ENCODE results near the gene ZNF594.
"Not testable (repeated sequence)": the region's sequence is repeated elsewhere in the genome, so short reads cannot be mapped to it uniquely, and the experiment has no call there.

The ZNF594 gene

DNA sequence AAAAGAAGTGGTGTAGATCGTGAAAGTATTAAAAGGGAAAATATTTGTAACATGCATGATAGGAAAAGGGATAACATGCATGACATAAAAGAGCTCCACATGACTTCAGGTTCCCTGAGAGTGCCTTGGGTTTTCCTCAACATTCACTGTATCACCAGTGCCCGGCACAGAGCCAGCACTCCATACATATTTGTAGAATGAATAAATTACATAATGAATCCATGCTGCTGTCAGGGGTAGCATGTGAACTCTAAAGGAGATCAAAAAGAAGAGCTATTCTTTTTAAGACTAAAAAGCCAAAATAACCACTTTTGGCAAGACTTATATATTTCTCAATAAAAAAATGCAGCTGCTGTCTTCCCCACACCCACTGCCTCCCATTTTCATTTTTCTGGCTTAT is 2.7 kb upstream of the ZNF594 start:
- no peaks in the 10 kb centered on the region for H3K27me3 ChIP-seq (ENCODE audit: control insufficient read depth in 1 of 2, insufficient read depth in 2 of 2, low read length in 2 of 2)
- no peaks in the 10 kb centered on the region for H3K36me3 ChIP-seq (ENCODE audit: insufficient read depth, low read length)
- H3K27ac ChIP-seq (ENCODE audit: low read depth, low read length): no peak overlapping the region
- H3K9me3 ChIP-seq (ENCODE audit: low read length): no peaks in the 10 kb centered on the region
- H3K4me3 ChIP-seq (ENCODE audit: low read depth in 1 of 2, low read length in 2 of 2): no peak overlapping the region
- no peak overlapping the region for H3K9ac ChIP-seq (ENCODE audit: low read length)
- peaks cover 19% of the 10 kb centered on the region for H3K4me1 ChIP-seq (ENCODE audit: insufficient read depth, low read length)

DNA sequence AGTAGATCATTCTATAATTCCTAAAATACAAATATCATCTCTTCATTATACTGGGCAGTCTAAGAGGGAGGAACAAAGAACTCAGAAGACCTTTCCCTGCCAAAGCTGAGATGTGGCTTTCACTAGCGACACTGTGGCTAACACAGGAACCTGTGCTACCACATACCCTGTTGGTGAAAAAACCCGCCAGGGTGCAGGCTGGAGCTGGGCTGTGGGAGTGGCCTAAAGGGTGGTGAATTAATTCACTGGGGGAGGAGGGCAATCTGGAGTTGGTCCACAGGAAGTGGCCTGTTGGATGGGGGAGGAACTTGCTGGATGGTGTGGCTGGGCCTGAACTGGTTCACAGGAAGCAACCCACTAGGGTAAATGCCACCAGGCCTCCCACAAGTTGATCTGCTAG is 7.4 kb downstream of the ZNF594 start:
- Histone ChIP-seq H3K9ac (ENCODE audit: low read length) (no peak overlapping the region), H3K9me3 (ENCODE audit: low read length) (peaks cover 44% of the 10 kb centered on the region), H3K4me1 (ENCODE audit: insufficient read depth, low read length) (no peaks in the 10 kb centered on the region), H3K4me3 (ENCODE audit: low read depth in 1 of 2, low read length in 2 of 2) (no peak overlapping the region), H3K27ac (ENCODE audit: low read depth, low read length) (no peak overlapping the region), H3K27me3 (ENCODE audit: control insufficient read depth in 1 of 2, insufficient read depth in 2 of 2, low read length in 2 of 2) (no peaks in the 10 kb centered on the region), H3K36me3 (ENCODE audit: insufficient read depth, low read length) (no peaks in the 10 kb centered on the region)

DNA sequence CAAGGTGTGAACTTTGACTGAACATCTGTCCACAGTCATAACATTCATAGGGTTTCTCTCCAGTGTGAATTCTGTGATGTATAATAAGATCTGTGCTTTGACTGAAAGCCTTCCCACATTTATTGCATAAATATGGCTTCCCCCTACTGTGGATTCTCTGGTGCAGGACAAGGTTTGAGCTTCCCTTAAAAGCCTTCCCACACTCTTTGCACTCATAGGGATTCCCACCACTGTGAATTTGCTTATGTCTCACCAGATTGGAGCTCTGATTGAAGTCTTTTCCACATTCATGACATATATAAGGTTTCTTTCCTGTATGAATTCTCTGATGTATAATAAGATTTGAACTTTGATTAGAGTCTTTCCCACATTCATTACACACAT is 8.3 kb downstream of the ZNF594 start:
- Histone ChIP-seq H3K4me1 (ENCODE audit: insufficient read depth, low read length) (no peaks in the 10 kb centered on the region), H3K27ac (ENCODE audit: low read depth, low read length) (no peak overlapping the region), H3K27me3 (ENCODE audit: control insufficient read depth in 1 of 2, insufficient read depth in 2 of 2, low read length in 2 of 2) (no peaks in the 10 kb centered on the region), H3K36me3 (ENCODE audit: insufficient read depth, low read length) (no peaks in the 10 kb centered on the region), H3K9ac (ENCODE audit: low read length) (no peak overlapping the region), H3K4me3 (ENCODE audit: low read depth in 1 of 2, low read length in 2 of 2) (peak overlapping the region in 1 of 2 donors; percentile 28), H3K9me3 (ENCODE audit: low read length) (peaks cover 49% of the 10 kb centered on the region)

- Histone ChIP-seq H3K27me3 (ENCODE audit: control insufficient read depth in 1 of 2, insufficient read depth in 2 of 2, low read length in 2 of 2) (no peaks in the 10 kb centered on the region), H3K9ac (ENCODE audit: low read length) (no peak overlapping the region), H3K9me3 (ENCODE audit: low read length) (peaks cover 49% of the 10 kb centered on the region), H3K4me1 (ENCODE audit: insufficient read depth, low read length) (no peaks in the 10 kb centered on the region), H3K27ac (ENCODE audit: low read depth, low read length) (no peak overlapping the region), H3K4me3 (ENCODE audit: low read depth in 1 of 2, low read length in 2 of 2) (peak overlapping the region in 1 of 2 donors; percentile 28), H3K36me3 (ENCODE audit: insufficient read depth, low read length) (no peaks in the 10 kb centered on the region)
These were observed 8.9 kb downstream of the ZNF594 start for GRCh38 chr17:5182597-5183409.

DNA sequence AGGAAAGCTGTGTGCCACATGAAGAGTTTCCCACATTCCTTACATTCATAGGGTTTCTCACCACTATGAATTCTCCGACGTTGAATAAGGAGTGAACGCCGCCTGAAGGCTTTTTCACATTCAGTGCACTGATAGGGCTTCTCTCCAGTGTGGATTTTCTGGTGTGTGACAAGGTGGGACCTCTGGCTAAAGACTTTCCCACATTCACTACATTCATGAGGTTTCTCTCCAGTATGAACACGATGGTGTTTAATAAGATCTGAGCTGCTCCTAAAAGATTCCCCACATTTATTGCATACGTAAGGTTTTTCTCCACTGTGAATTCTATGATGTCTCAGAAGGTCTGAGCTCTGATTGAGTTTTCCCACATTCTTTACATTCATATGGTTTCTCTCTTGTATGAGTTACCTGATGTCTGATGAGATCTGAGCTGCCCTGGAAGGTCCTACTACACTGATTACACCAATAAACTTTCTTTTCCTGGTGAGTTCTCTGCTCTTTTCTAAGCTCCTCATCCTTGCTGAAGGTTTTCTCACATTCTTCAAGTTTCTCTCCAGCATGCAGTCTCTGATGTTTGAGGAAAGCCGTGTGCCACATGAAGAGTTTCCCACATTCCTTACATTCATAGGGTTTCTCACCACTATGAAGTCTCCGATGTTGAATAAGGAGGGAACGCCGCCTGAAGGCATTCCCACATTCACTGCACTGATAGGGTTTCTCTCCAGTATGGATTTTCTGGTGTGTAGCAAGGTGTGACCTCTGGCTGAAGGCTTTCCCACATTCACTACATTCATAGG is 10.0 kb downstream of the ZNF594 start:
- H3K27me3 ChIP-seq (ENCODE audit: control insufficient read depth in 1 of 2, insufficient read depth in 2 of 2, low read length in 2 of 2): no peaks in the 10 kb centered on the region
- no peak overlapping the region for H3K9ac ChIP-seq (ENCODE audit: low read length)
- H3K36me3 ChIP-seq (ENCODE audit: insufficient read depth, low read length): no peaks in the 10 kb centered on the region
- H3K27ac ChIP-seq (ENCODE audit: low read depth, low read length): no peak overlapping the region
- H3K4me1 ChIP-seq (ENCODE audit: insufficient read depth, low read length): no peaks in the 10 kb centered on the region
- peak overlapping the region; percentile 23 to 24 for H3K4me3 ChIP-seq (ENCODE audit: low read depth in 1 of 2, low read length in 2 of 2)
- peaks cover 50% of the 10 kb centered on the region for H3K9me3 ChIP-seq (ENCODE audit: low read length)

GRCh38 chr17:5179003-5179402 is 12.7 kb downstream of the ZNF594 start:
- H3K27me3 ChIP-seq (ENCODE audit: control insufficient read depth in 1 of 2, insufficient read depth in 2 of 2, low read length in 2 of 2): no peaks in the 10 kb centered on the region
- H3K36me3 ChIP-seq (ENCODE audit: insufficient read depth, low read length): peaks cover 5% of the 10 kb centered on the region
- peak overlapping the region in 1 of 2 donors; percentile 5 for H3K4me3 ChIP-seq (ENCODE audit: low read depth in 1 of 2, low read length in 2 of 2)
- H3K9ac ChIP-seq (ENCODE audit: low read length): no peak overlapping the region
- H3K4me1 ChIP-seq (ENCODE audit: insufficient read depth, low read length): no peaks in the 10 kb centered on the region
- H3K27ac ChIP-seq (ENCODE audit: low read depth, low read length): no peak overlapping the region
- peaks cover 47% of the 10 kb centered on the region for H3K9me3 ChIP-seq (ENCODE audit: low read length)

GRCh38 chr17:5175027-5175426 is 16.6 kb downstream of the ZNF594 start:
- not testable (repeated sequence) for H3K9ac ChIP-seq (ENCODE audit: low read length); H3K4me1 ChIP-seq (ENCODE audit: insufficient read depth, low read length); H3K27ac ChIP-seq (ENCODE audit: low read depth, low read length); H3K36me3 ChIP-seq (ENCODE audit: insufficient read depth, low read length); H3K27me3 ChIP-seq (ENCODE audit: control insufficient read depth in 1 of 2, insufficient read depth in 2 of 2, low read length in 2 of 2); H3K4me3 ChIP-seq (ENCODE audit: low read depth in 1 of 2, low read length in 2 of 2)
- peaks cover 12% of the 10 kb centered on the region for H3K9me3 ChIP-seq (ENCODE audit: low read length)

DNA sequence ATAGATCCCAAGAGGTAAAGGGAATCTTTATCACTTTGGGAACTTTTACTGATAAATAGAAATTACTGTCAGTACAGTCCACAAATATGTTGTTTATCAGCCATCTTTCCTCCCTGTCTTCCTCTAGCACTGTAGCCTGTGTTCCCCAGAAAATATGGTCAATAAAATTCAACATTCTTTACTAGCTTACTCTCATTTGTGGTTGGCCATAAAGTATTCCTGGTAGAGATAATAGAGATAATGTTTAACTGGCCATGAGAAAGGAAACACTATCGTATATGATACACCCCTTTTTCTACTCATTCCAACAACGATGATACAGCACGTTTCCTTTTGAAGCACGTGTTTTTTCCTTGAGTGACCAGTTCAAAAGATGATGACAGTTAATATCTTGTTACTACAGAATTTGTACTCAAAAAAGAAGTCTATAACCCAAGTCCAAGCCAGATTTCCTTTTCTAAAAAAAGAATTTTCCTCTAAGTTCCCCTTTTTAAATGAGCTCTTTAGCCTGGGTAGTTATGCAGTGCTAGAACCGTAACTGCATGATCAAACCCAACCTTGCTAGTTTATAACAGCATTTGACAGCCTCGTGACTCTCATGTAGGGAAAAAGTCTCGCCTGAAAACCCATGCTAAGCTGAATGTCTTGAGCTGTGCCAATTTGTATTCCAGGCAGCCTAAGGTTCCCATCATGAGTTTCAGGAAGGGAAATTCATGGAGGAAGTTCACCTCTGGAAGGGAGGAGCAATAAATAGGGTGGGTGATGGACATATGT is 25.7 kb downstream of the ZNF594 start:
- H3K36me3 ChIP-seq (ENCODE audit: insufficient read depth, low read length); H3K4me3 ChIP-seq (ENCODE audit: low read depth in 1 of 2, low read length in 2 of 2); H3K9ac ChIP-seq (ENCODE audit: low read length); H3K27ac ChIP-seq (ENCODE audit: low read depth, low read length); H3K9me3 ChIP-seq (ENCODE audit: low read length); H3K27me3 ChIP-seq (ENCODE audit: control insufficient read depth in 1 of 2, insufficient read depth in 2 of 2, low read length in 2 of 2); H3K4me1 ChIP-seq (ENCODE audit: insufficient read depth, low read length): not testable (repeated sequence)

- Histone ChIP-seq H3K27me3 (ENCODE audit: control insufficient read depth in 1 of 2, insufficient read depth in 2 of 2, low read length in 2 of 2) (no peaks in the 10 kb centered on the region), H3K9ac (ENCODE audit: low read length) (no peak overlapping the region), H3K4me3 (ENCODE audit: low read depth in 1 of 2, low read length in 2 of 2) (no peak overlapping the region), H3K36me3 (ENCODE audit: insufficient read depth, low read length) (no peaks in the 10 kb centered on the region), H3K4me1 (ENCODE audit: insufficient read depth, low read length) (no peaks in the 10 kb centered on the region), H3K27ac (ENCODE audit: low read depth, low read length) (no peak overlapping the region), H3K9me3 (ENCODE audit: low read length) (no peaks in the 10 kb centered on the region)
These were observed 27.2 kb downstream of the ZNF594 start for GRCh38 chr17:5164436-5164835.

DNA sequence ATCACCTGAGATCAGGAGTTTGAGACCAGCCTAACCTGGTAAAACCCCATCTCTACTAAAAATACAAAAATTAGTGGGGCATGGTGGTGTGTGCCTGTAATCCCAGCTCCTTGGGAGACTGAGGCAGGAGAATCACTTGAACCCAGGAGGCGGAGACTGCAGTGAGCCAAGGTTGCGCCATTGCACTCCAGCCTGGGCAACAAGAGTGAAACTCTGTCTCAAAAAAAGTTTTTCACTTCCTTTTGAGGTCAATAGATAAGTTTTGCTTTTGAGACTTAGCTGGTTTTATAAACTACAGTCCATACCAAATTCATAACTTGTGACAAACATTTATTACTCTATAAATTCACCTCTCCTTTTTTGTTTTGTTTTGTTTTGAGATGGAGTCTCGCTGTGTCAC is 29.9 kb downstream of the ZNF594 start:
- not testable (repeated sequence) for H3K4me3 ChIP-seq (ENCODE audit: low read depth in 1 of 2, low read length in 2 of 2)

DNA sequence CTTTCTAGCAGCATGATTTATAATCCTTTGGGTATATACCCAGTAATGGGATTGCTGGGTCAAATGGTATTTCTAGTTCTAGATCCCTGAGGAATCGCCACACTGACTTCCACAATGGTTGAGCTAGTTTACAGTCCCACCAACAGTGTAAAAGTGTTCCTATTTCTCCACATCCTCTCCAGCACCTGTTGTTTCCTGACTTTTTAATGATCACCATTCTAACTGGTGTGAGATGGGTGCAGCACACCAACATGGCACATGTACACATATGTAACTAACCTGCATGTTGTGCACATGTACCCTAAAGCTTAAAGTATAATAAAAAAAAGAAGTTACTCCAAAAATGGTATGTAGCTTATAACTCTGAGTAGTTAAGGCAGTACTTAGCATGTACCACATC is 31.0 kb downstream of the ZNF594 start:
- not testable (repeated sequence) for H3K9ac ChIP-seq (ENCODE audit: low read length); H3K9me3 ChIP-seq (ENCODE audit: low read length); H3K27me3 ChIP-seq (ENCODE audit: control insufficient read depth in 1 of 2, insufficient read depth in 2 of 2, low read length in 2 of 2); H3K4me1 ChIP-seq (ENCODE audit: insufficient read depth, low read length); H3K4me3 ChIP-seq (ENCODE audit: low read depth in 1 of 2, low read length in 2 of 2); H3K36me3 ChIP-seq (ENCODE audit: insufficient read depth, low read length); H3K27ac ChIP-seq (ENCODE audit: low read depth, low read length)

More for the DNA sequence above, 29.9 kb downstream of the ZNF594 start:
- not testable (repeated sequence) for H3K9ac ChIP-seq (ENCODE audit: low read length); H3K27me3 ChIP-seq (ENCODE audit: control insufficient read depth in 1 of 2, insufficient read depth in 2 of 2, low read length in 2 of 2); H3K4me1 ChIP-seq (ENCODE audit: insufficient read depth, low read length); H3K9me3 ChIP-seq (ENCODE audit: low read length); H3K27ac ChIP-seq (ENCODE audit: low read depth, low read length); H3K36me3 ChIP-seq (ENCODE audit: insufficient read depth, low read length)
